Astrocyte (in vitro differentiated cells and primary cell): ENCODE measurements around the gene TMA7B. TPM values are rescaled to one million over a fixed set of nuclear protein-coding genes. Genes with fewer than 3 reads are reported as not detected.

Experiments used
- DNase-seq: peaks from one replicate; pipeline ENCODE4 v3.0.0-alpha.2; 2010; ENCODE audit warnings: low read depth
- FAIRE-seq: peaks from 2 replicates; lab custom pipeline; 2011; peaks lifted over from hg19 to GRCh38; lab: Jason Lieb, UNC
- H2AFZ ChIP-seq: 2 replicates; pipeline ENCODE4 v1.6.0; 2012; ENCODE audit warnings: low read depth, low read length, inconsistent platforms
- H3K27ac ChIP-seq: 2 replicates; pipeline ENCODE4 v1.5.1; 2011; ENCODE audit warnings: low read depth, low read length, inconsistent platforms
- H3K27me3 ChIP-seq: 2 replicates; pipeline ENCODE4 v1.6.0; 2011; ENCODE audit warnings: low read length, inconsistent platforms; ENCODE audit not compliant: insufficient read depth
- H3K36me3 ChIP-seq: 2 replicates; pipeline ENCODE4 v1.5.1; 2011; ENCODE audit warnings: low read length, inconsistent platforms; ENCODE audit not compliant: insufficient read depth
- H3K4me1 ChIP-seq: 2 replicates; pipeline ENCODE4 v1.5.1; 2011; ENCODE audit warnings: low read length, inconsistent platforms; ENCODE audit not compliant: insufficient read depth
- H3K4me2 ChIP-seq: 2 replicates; pipeline ENCODE4 v1.6.0; 2012; ENCODE audit warnings: low read length, inconsistent platforms
- H3K4me3 ChIP-seq: 2 replicates; pipeline ENCODE4 v1.5.1; 2011; ENCODE audit warnings: low read depth, mild to moderate bottlenecking, low read length, inconsistent platforms; ENCODE audit not compliant: insufficient read depth
- H3K79me2 ChIP-seq: 2 replicates; pipeline ENCODE4 v1.6.0; 2012; ENCODE audit warnings: mild to moderate bottlenecking, low read length, inconsistent platforms; ENCODE audit not compliant: insufficient read depth
- H3K9ac ChIP-seq: 2 replicates; pipeline ENCODE4 v1.6.0; 2012; ENCODE audit warnings: mild to moderate bottlenecking, low read length, inconsistent platforms
- H3K9me3 ChIP-seq: 2 replicates; pipeline ENCODE4 v1.5.1; 2012; ENCODE audit warnings: low read depth, mild to moderate bottlenecking, low read length, inconsistent platforms; ENCODE audit not compliant: insufficient read depth
- H4K20me1 ChIP-seq: 2 replicates; pipeline ENCODE4 v1.6.0; 2012; ENCODE audit warnings: low read length, inconsistent platforms; ENCODE audit not compliant: insufficient read depth
- H3K27ac Mint-ChIP-seq: one replicate; pipeline ENCODE4 v1.8.0; 2021; ENCODE audit warnings: mild to moderate bottlenecking, mixed read lengths; ENCODE audit not compliant: unreplicated experiment
- H3K27me3 Mint-ChIP-seq: one replicate; pipeline ENCODE4 v1.8.0; 2021; ENCODE audit warnings: low read depth, mixed read lengths; ENCODE audit not compliant: unreplicated experiment
- H3K36me3 Mint-ChIP-seq: one replicate; pipeline ENCODE4 v1.8.0; 2021; ENCODE audit warnings: low read depth, mixed read lengths; ENCODE audit not compliant: unreplicated experiment
- H3K4me1 Mint-ChIP-seq: one replicate; pipeline ENCODE4 v1.8.0; 2021; ENCODE audit warnings: low read depth, mixed read lengths; ENCODE audit not compliant: unreplicated experiment
- H3K4me3 Mint-ChIP-seq: one replicate; pipeline ENCODE4 v1.8.0; 2021; ENCODE audit warnings: mild to moderate bottlenecking, moderate library complexity, mixed read lengths; ENCODE audit not compliant: unreplicated experiment
- H3K9me3 Mint-ChIP-seq: one replicate; pipeline ENCODE4 v1.8.0; 2021; ENCODE audit warnings: mild to moderate bottlenecking, mixed read lengths; ENCODE audit not compliant: unreplicated experiment
- CTCF ChIP-seq: IDR thresholded peaks from 2 replicates; pipeline ENCODE4 v1.5.1; 2011; ENCODE audit warnings: low read depth, mild to moderate bottlenecking, inconsistent platforms, low read length, moderate library complexity; ENCODE audit not compliant: insufficient read depth
- EZH2 ChIP-seq: IDR thresholded peaks from 2 replicates; pipeline ENCODE4 v1.6.1; 2012; ENCODE audit warnings: mild to moderate bottlenecking, low read length, inconsistent platforms; ENCODE audit not compliant: insufficient read depth
- total RNA-seq: library from RNA; stranded (reverse); gene quantifications from 2 replicates; pipeline ENCODE4 v1.2.1, GENCODE V29; 2021

TMA7B gene
- total RNA-seq, 1 donor from 2014 or later, result not detected

DNA sequence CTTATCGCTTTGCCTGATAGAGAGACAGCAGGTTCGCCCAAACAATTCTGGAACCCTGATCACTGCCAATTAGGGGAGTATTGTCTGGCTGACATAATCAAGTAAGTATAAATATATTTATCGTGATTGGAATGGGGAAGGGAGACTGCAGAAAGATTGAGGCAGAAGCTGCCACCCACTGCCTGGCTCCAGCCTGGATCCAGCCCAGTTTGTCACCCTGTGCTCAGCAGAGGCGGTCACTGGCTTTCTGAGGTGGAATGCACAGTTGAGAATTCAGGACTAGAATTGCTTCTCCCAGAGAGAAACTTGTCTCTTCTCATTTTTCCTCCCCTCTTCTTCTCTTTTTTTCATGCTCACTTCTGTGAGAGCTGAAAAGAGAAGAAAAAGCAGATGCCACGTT is 33.4 kb upstream of the TMA7B start:
- Mint-ChIP-seq H3K27me3 (peaks cover 30% of the 10 kb centered on the region), H3K27ac (no peak overlapping the region), H3K4me3 (no peak overlapping the region), H3K4me1 (no peaks in the 10 kb centered on the region), H3K36me3 (no peaks in the 10 kb centered on the region), H3K9me3 (peaks cover 1% of the 10 kb centered on the region)
- Histone ChIP-seq H3K4me2 (no peak overlapping the region), H3K27ac (no peak overlapping the region), H4K20me1 (no peaks in the 10 kb centered on the region), H2AFZ (no peak overlapping the region), H3K9ac (no peak overlapping the region), H3K79me2 (no peaks in the 10 kb centered on the region), H3K9me3 (no peaks in the 10 kb centered on the region), H3K27me3 (peaks cover 59% of the 10 kb centered on the region), H3K4me3 (no peak overlapping the region), H3K36me3 (no peaks in the 10 kb centered on the region), H3K4me1 (no peaks in the 10 kb centered on the region)
- DNase-seq, result no peak
- no peak for FAIRE-seq
- TF ChIP-seq CTCF, result no peak
- TF ChIP-seq EZH2, result no peak

DNA sequence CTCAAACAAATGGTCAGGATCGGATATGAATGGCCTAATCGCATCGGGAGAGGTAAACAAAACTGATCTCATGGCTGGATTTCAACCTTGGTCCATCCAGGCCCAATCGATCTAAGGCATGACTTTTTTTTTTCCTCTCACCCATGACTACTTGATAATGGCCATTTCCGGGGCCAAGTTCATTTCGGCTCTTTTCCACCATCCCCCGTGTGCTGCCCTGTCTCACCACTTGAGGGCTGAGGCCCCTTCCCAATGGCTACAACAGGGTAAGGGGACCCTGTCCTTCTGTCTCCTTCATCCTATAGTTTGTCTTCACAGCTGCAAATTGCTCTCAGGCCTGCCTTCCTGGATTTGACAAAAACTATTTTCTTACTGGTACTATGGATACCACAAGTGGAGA is 32.7 kb upstream of the TMA7B start:
- Histone ChIP-seq H4K20me1 (no peaks in the 10 kb centered on the region), H3K79me2 (no peaks in the 10 kb centered on the region), H3K9ac (no peak overlapping the region), H3K27ac (no peak overlapping the region), H2AFZ (no peak overlapping the region), H3K4me2 (no peak overlapping the region), H3K9me3 (no peaks in the 10 kb centered on the region), H3K4me1 (no peaks in the 10 kb centered on the region), H3K36me3 (no peaks in the 10 kb centered on the region), H3K4me3 (no peak overlapping the region), H3K27me3 (peaks cover 55% of the 10 kb centered on the region)
- peaks cover 22% of the 10 kb centered on the region for H3K27me3 Mint-ChIP-seq
- DNase-seq, result no peak
- H3K9me3 Mint-ChIP-seq, result peaks cover 1% of the 10 kb centered on the region
- FAIRE-seq, result no peak
- no peaks in the 10 kb centered on the region for H3K36me3 Mint-ChIP-seq
- TF ChIP-seq EZH2 (no peak), CTCF (no peak)
- H3K27ac Mint-ChIP-seq, result no peak overlapping the region
- no peak overlapping the region for H3K4me3 Mint-ChIP-seq
- no peaks in the 10 kb centered on the region for H3K4me1 Mint-ChIP-seq

DNA sequence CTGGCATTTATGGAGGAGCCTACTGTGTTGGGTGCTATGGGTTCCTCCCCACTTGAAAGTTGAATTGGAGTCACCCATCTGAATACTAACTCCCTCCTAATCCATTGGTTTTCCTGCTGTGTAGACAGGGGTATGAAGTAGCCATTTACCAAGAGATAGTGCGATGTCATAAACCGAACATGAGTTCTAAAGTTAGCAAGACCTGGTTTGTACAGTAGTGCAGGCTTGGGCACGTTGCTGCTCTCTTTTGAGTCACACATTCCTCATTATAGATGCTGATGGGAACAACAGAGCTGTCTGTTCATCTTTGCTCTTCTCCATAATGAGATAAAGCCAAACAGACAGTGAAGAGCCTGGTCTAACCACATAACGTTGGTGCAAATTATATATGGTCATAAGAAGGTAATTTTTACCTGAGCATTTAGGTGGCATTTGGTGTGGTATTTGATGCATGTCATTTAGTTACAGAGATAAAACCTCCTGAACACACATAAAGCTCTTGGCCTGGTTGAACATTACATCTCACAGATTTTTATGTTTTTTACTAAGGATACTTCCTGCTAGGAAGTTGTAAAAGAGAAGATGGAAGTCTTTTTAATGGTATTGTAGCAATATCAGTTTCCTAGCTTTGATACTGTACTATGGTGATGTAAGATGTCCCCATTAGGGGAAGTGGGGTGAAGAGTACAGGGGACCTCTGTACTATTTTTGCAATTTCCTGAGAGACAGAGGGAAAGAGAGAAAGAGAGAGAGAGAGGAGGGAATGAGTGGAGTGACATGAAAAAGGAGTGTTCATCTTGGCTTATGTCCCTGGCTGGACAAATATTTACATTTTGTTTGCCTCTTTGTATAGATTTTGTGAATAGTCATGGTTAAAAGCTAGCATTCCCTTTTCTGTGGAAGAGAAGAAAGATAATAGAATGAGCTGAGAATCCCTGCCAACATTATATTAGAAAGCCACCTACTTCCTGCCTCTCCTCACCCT is 31.4 kb upstream of the TMA7B start:
- H3K4me2 ChIP-seq, result no peak overlapping the region
- no peak for FAIRE-seq
- H3K9me3 ChIP-seq, result no peaks in the 10 kb centered on the region
- H3K36me3 ChIP-seq, result no peaks in the 10 kb centered on the region
- H3K27ac Mint-ChIP-seq, result no peak overlapping the region
- H3K4me1 ChIP-seq, result no peaks in the 10 kb centered on the region
- no peaks in the 10 kb centered on the region for H3K4me1 Mint-ChIP-seq
- no peaks in the 10 kb centered on the region for H3K79me2 ChIP-seq
- H3K4me3 Mint-ChIP-seq, result no peak overlapping the region
- H3K27me3 ChIP-seq, result peaks cover 55% of the 10 kb centered on the region
- TF ChIP-seq EZH2, result no peak
- TF ChIP-seq CTCF, result no peak
- H3K36me3 Mint-ChIP-seq, result no peaks in the 10 kb centered on the region
- H3K4me3 ChIP-seq, result no peak overlapping the region
- peaks cover 21% of the 10 kb centered on the region for H3K27me3 Mint-ChIP-seq
- peaks cover 1% of the 10 kb centered on the region for H3K9me3 Mint-ChIP-seq
- no peak overlapping the region for H2AFZ ChIP-seq
- H4K20me1 ChIP-seq, result no peaks in the 10 kb centered on the region
- DNase-seq, result no peak
- H3K9ac ChIP-seq, result no peak overlapping the region
- no peak overlapping the region for H3K27ac ChIP-seq
